SH-SY5Y (cell line): ENCODE data around the gene TRIOBP.

Source experiments
- GATA2 ChIP-seq: IDR thresholded peaks from 2 replicates; pipeline ENCODE4 v1.6.1; 2011; ENCODE audit warnings: mild to moderate bottlenecking, low read depth, low read length
- GATA3 ChIP-seq: IDR thresholded peaks from 2 replicates; pipeline ENCODE4 v1.6.1; 2011; ENCODE audit warnings: low read depth, mild to moderate bottlenecking, low read length, moderate library complexity

GRCh38 chr22:37739611-37740049 lies 42.8 kb downstream of the TRIOBP start:
- TF ChIP-seq GATA3 (no peak), GATA2 (no peak)
